ENCODE measurements around the gene NCAPD3. TPM values are rescaled to one million over a fixed set of nuclear protein-coding genes. Genes with fewer than 3 reads are reported as not detected.

The NCAPD3 gene
- total and polyA plus RNA-seq, 2 of the 13 experiments (the other 11 are each of a cell fraction or from before 2014, with no cell fraction given) = 20.7 to 25.6 TPM

DNA sequence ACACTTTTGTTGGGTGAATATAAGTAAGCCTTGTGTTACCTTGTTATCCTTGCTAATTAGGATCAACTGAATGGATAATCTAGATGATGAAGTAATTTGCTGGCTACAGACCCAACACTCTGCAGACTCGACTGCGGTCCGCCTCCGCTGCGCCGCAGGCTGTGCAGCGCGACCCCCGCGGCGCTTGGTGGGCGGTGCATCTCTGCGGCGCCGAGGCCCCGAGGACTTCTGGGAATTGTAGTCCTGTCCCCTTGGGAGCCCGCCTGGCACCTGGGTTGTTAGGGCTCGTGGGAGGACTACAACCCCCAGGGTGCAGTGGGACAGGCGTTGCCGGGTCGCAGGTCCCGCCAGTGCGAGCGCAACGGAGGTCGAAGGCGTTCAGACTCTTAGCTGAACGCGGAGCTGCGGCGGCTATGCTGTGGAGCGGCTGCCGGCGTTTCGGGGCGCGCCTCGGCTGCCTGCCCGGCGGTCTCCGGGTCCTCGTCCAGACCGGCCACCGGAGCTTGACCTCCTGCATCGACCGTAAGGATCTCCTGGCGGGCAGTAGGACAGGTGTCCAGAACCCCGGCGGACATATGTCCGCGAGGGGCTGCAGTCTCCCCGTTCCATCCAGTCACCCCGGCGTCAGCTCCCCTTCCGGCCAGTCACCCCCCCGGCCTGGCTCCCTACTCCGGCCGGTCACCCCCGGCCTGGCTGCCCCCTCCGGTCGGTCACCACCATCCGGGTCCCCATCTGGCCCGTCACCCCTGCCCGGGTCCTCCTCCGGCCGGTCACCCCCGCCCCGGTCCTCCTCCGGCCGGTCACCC lies 29.6 kb upstream of the NCAPD3 start, which contains the start of the genes ACAD8 and THYN1 (continued):
- TF ChIP-seq, protein P1, sequence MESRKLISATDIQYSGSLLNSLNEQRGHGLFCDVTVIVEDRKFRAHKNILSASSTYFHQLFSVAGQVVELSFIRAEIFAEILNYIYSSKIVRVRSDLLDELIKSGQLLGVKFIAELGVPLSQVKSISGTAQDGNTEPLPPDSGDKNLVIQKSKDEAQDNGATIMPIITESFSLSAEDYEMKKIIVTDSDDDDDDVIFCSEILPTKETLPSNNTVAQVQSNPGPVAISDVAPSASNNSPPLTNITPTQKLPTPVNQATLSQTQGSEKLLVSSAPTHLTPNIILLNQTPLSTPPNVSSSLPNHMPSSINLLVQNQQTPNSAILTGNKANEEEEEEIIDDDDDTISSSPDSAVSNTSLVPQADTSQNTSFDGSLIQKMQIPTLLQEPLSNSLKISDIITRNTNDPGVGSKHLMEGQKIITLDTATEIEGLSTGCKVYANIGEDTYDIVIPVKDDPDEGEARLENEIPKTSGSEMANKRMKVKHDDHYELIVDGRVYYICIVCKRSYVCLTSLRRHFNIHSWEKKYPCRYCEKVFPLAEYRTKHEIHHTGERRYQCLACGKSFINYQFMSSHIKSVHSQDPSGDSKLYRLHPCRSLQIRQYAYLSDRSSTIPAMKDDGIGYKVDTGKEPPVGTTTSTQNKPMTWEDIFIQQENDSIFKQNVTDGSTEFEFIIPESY (CRISPR knock-in tag; IDR thresholded peaks at IDR 0.05) = peak; percentile 35; the same call in 1 of the 2 replicates
- TF ChIP-seq ZNF296 (CRISPR knock-in tag; conservative IDR thresholded peaks at IDR 0.05) (no peak), SATB2 (CRISPR knock-in tag; IDR thresholded peaks at IDR 0.05) (no peak), TCF7 (IDR thresholded peaks at IDR 0.05; ENCODE audit: low read depth) (no peak), TAF15 (IDR thresholded peaks at IDR 0.05; ENCODE audit: low read depth, low read length, poor library complexity, severe bottlenecking) (no peak), ZNF33A (CRISPR knock-in tag; IDR thresholded peaks at IDR 0.05; ENCODE audit: borderline replicate concordance) (no peak), KDM2A (CRISPR knock-in tag; IDR thresholded peaks at IDR 0.05; ENCODE audit: borderline replicate concordance, low read depth) (peak; percentile 81), BHLHE40 (IDR thresholded peaks at IDR 0.05; ENCODE audit: low read length) (no peak), WIZ (CRISPR knock-in tag; IDR thresholded peaks at IDR 0.05) (no peak), ZNF207 (IDR thresholded peaks at IDR 0.05; ENCODE audit: borderline replicate concordance) (no peak), SMARCC2 (IDR thresholded peaks at IDR 0.05) (no peak), ZNF101 (CRISPR knock-in tag; IDR thresholded peaks at IDR 0.05; ENCODE audit: borderline replicate concordance, low read depth) (no peak), SMAD3 (CRISPR knock-in tag; IDR thresholded peaks at IDR 0.05) (no peak; the same call in none of the 2 replicates), U2AF1 (optimal IDR thresholded peaks at IDR 0.05; ENCODE audit: low read depth, low read length) (no peak), DNMT1 (CRISPR knock-in tag; IDR thresholded peaks at IDR 0.05) (no peak), ZNF557 (CRISPR knock-in tag; IDR thresholded peaks at IDR 0.05) (no peak), SRSF1 (optimal IDR thresholded peaks at IDR 0.05; ENCODE audit: low read depth, low read length) (no peak), SNAPC5 (CRISPR knock-in tag; IDR thresholded peaks at IDR 0.05; ENCODE audit: borderline replicate concordance) (no peak), ZNF7 (CRISPR knock-in tag; IDR thresholded peaks at IDR 0.05) (no peak), HHEX (CRISPR knock-in tag; IDR thresholded peaks at IDR 0.05) (no peak), TSC22D2 (CRISPR knock-in tag; IDR thresholded peaks at IDR 0.05; ENCODE audit: borderline replicate concordance) (peak; percentile 28; the same call in 1 of the 2 replicates), NFE2L1 (CRISPR knock-in tag; IDR thresholded peaks at IDR 0.05; ENCODE audit: borderline replicate concordance) (no peak)
- TF ChIP-seq, protein P2, sequence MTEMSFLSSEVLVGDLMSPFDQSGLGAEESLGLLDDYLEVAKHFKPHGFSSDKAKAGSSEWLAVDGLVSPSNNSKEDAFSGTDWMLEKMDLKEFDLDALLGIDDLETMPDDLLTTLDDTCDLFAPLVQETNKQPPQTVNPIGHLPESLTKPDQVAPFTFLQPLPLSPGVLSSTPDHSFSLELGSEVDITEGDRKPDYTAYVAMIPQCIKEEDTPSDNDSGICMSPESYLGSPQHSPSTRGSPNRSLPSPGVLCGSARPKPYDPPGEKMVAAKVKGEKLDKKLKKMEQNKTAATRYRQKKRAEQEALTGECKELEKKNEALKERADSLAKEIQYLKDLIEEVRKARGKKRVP (CRISPR knock-in tag; IDR thresholded peaks at IDR 0.05) = no peak; a peak in 1 of 4 replicates
- TF ChIP-seq, protein P3, sequence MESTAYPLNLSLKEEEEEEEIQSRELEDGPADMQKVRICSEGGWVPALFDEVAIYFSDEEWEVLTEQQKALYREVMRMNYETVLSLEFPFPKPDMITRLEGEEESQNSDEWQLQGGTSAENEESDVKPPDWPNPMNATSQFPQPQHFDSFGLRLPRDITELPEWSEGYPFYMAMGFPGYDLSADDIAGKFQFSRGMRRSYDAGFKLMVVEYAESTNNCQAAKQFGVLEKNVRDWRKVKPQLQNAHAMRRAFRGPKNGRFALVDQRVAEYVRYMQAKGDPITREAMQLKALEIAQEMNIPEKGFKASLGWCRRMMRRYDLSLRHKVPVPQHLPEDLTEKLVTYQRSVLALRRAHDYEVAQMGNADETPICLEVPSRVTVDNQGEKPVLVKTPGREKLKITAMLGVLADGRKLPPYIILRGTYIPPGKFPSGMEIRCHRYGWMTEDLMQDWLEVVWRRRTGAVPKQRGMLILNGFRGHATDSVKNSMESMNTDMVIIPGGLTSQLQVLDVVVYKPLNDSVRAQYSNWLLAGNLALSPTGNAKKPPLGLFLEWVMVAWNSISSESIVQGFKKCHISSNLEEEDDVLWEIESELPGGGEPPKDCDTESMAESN (CRISPR knock-in tag; conservative IDR thresholded peaks at IDR 0.05) = peak; percentile 44; the same call in 1 of the 2 replicates
- TF ChIP-seq, protein P4, sequence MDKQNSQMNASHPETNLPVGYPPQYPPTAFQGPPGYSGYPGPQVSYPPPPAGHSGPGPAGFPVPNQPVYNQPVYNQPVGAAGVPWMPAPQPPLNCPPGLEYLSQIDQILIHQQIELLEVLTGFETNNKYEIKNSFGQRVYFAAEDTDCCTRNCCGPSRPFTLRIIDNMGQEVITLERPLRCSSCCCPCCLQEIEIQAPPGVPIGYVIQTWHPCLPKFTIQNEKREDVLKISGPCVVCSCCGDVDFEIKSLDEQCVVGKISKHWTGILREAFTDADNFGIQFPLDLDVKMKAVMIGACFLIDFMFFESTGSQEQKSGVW (CRISPR knock-in tag; IDR thresholded peaks at IDR 0.05; ENCODE audit: borderline replicate concordance) = no peak
